Effector CD4-positive, alpha-beta T cell (primary cell): Measurements from ENCODE around the gene TBPL1.

Experiments used
- DNase-seq: peaks from one replicate; pipeline ENCODE4 v3.0.0-alpha.2; 2020

TBPL1 gene

DNA sequence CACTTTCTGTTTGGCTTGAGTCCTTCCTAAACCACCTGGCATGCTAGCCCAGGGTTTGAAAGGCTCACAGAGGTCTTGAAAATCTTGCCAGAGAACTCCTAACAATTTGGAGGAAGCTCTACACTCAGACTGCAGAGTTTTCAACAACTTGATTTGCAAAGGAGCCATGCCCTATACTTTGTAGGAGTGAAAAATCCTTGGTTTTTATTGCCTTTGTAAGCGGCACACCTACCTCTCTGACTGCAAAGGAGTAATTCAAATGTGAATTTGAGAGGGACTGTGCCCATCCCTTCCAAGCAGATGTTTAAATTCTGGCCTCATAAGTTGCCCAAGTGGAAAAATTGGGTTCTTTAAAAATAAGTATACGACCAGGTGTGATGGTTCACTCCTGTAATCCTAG is 58.0 kb downstream of the TBPL1 start:
- DNase-seq: no peak

DNA sequence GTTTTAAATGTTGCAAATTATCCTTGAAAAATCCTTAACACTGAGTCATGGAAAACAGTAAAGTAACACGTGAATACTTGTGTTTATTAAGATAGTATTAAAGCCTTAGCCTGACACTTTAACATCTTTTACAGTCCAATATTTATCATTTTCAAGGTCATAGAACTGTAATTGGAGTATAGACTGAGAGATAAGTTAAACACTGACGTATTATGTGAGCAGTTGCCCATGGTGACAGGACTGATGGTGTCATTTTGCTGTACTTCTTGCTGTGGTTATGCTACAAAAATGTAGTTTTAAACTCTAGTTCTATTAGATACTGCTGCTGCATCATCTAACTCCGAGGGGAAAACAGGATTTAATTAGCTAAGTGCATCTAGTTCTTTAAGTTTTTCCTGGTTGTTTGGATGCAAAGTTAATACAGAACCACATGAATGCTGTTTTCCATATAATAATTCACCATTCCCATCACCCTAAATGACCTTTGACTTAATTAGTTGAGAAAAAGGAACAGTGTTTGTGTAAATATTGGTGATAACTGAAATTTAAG is 61.6 kb downstream of the TBPL1 start:
- no peak for DNase-seq

DNA sequence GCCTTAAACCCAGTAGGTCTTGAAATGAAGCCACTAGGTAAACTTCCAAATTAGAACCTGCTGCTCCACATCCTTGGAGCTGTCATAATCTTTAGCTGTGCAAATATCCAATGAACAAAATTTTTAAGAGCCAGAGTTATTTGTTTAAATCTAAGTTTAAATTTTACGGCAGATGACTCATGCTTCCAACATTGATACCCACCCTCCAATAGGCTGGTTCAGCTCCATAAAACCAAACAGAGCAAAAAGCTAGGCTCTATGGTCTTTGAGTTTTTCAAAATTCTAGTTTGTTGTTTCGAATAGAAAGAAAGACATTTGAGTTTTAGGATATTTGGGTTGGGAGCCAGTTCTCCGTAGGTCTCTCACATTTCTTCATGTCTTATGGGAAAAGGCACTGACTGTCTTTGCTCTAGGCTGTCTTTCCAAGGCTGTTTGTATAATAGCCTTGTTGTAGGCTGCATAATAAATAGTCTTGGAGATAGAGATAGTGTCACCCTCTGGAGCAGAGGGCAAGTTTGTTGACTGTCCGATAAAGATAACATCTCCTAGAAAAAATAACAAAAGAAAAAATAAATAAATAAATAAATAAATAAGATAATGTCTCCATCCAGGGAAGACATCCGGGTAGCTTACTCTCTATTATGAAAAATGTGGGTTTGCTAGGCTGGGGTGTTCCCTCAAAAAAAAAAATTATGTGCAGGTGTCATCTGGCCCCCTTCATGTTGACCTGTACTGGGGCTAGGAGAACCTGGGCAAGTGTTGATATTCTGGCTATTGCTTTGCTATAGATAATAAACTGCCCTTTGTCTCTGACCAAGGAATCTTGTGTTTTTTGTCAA is 62.9 kb downstream of the TBPL1 start:
- no peak for DNase-seq

DNA sequence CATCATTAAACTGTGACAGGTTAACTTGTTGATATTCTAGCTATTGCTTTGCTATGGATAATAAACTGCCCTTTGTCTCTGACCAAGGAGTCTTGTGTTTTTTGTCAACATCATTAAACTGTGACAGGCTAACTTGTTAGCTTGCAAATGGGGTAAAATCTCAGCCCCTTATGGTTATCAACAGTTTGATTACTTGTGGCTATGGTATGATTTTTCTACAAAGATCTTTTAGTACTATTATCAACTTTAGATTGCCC is 63.5 kb downstream of the TBPL1 start:
- DNase-seq: no peak

DNA sequence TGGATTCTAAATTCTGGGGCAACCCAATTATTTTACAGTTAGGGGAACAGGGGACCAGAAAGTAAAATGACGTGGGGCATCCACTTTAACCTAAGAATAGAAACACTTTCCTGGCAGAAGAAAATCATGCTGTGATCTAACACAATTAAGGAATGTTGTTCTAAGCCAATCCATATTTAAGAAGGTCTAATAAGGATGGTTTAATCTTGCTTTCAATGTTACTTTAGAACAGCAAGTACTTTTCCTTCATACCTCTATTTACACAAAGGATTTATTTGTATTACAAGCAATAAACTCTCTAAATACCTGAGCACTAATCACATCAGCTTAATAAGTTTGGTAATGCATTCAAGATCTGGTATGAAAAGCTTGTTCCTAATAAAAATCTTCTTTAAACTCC is 67.0 kb downstream of the TBPL1 start:
- DNase-seq: no peak

DNA sequence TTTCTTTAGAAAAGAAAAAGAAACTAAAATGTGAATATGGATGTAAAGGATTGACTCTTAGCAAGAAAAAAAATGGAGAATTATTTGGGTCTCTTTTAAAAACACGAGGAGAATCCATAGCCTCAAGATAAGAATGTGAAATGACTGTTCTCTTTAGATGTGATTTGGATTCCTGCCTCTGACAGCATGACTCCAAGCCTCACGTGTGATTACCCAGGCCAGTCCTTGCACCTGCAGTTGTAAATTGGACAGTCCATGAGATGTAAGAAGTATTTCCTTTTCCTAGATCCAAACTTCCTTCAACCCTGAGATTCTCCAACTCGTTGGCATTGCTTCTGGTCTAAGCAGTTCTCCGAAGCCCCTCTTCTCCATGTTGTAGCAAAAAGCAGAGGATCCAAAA is 67.5 kb downstream of the TBPL1 start:
- DNase-seq: no peak

DNA sequence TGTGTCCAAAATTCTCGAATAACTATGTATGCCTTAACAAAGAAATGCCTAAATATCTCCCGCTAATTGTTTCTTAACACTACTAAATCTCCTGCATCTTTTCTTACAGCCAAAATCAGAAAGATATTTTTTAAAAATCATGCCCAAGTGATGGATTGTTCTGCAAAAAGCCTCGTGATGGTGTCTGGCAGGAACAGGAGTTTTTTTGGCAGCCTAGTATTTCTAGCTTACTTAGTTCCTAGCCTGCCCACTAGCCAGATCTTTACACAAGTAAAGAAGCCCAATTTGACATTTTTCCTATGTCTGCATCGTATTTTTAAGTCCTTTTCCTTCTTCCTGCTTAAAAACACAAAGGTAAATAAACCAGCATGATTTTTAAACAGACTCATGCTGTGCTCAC is 67.9 kb downstream of the TBPL1 start:
- no peak for DNase-seq

DNA sequence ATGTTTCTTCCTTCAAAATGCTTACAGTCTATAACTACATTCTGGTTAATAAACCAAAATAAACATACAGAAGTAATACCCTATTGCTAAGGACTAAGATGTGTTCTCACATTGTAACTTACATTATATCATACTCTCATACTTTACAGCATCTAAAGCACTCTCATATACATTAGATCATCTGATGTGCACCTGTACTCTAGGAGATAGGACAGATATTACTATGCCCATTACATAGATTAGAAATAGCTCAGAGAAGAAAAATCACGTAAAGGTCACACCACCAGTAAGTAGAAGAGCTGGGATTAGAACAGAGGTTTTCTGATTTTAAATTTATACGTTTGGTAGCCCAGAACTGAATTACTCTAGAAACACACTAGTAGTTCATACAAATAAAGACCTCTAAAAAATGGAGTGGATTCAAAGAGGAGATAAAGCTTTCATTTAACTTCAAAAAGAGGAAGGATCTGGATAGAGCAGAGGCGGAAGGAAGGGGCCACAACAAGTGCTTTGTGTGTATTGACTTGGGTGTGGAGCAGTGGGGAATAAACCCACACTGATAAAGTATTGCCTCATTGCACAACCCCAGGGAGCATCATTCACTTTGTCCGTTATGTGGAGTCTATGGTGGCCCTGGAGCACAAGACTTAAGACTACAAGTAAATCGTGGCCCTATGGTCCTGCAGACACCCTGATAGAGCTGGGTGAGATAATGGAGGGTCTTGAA is 68.5 kb downstream of the TBPL1 start:
- DNase-seq: no peak

DNA sequence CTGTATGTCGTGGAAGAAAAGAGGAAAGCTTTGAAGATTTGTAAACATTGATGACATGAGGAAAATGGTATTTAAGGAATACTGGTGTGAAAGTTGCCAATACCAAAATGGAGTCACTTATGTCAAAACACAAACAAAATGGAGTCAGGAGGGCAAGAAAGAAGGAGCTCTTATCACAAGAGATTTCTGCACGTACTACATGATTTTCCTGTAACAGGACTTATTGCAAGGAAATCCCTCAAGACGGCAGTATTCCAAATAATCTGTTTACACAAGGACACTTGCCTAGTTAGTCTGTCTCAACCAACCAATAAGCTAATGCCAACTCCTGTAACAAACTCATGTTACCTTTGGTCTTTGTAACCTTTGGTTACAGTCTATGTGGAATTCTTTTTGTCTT is 69.6 kb downstream of the TBPL1 start:
- no peak for DNase-seq

DNA sequence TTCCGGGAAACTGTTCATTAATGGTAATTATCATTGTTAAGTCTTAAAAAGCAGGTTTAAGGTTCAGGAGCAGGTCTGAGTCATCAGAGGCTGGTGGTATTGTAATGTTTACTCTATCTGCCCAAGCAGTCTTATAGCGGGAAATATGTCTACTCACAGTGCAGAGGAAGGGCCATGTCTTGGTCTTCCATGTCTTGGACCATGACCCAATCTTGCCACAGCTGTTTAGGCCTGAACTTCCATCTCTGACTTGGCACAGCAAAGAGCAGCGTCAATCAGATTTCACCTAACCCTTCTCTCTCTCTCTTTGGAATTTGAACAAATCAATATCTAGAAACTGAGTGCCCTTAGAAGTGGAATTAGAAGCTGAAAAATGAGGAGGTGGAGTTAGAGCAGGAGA is 73.6 kb downstream of the TBPL1 start:
- no peak for DNase-seq

DNA sequence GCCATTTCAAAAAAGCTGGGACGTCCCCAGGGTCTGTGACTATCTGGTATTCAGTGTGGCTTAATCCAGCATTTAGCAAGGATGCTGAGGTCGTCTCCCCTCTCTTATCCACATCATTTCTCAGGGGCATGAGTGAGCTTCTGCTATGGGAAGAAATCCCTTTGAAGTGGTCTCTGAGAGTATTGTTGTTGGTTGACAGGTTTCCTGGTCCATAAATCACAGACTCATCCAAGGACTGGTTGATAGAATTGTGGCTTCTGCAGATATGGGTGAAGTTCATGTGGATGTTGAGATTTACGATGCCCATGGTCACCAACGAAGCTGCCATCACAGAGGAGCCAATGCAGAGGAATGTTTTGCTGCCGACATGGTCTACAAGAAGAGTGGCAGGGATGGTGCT is 75.4 kb downstream of the TBPL1 start:
- no peak for DNase-seq

DNA sequence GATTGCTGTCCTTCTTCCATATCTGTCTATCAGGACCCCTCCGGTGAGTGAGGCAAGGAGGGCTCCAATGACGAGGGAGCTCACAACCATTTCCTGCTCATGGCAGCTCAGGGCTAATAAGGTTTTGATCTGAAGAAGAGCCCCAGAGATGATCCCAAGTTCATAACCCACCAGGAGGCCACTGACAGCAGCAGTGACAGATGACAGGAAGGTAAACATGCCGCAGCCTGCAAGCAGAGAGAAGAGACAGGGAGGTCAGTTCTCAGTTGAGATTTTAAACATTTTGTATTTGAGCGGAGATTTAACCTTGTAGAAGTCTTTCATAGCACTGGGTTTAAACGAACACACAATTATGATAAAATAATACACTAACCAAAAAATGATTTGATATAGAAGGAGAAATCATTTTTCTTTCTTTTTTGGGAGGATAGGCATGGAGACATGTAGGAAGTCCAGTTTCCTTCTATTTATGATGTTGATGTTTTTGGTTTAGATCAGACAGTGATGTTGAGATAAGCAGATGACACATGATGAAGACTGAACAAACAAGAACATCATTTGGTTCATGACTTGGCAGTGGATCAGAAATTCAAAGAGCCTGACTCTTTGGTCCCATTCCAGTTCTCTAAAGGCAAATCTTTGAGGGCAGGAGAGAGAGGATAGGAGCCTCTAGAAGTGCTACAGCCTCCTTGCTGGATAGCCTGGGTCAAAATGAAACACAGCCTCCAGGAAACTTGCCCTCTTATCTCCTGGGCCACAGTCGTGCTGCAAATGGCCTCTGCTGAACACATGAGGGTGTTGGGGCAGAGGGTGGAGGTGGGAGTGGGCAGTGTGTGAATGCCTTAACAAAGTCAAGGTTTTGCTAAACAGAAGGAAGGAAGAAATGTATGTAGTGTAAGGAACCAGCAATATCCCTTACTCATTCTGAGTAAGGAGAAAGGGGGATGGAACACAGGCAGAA is 76.8 kb downstream of the TBPL1 start:
- DNase-seq: no peak

DNA sequence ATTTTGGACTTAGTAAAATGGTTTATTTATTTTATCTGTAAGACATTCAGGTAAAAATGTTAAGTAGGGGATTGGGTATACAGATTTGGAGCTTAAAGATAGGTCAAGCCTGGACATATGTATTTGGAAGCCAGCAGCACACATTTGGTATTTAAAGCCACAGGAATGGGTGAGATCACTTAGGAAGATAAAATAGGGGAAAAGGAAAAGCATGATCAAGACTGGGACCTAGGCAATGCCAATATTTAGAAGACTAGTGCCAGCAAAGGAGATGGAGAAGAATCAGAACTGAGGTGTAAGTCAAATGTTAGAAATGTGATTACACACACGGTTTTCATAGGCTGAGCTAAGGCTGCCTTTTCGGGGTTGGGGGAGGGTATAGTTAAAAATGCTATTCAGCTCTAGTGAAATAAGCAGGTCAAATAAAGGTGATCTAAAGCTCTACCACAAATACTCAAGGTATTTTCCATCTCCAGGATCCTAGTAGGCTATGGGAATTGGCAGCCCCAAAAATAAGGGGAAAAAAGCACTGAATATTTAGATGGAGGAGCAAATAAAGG is 78.8 kb downstream of the TBPL1 start:
- DNase-seq: no peak

DNA sequence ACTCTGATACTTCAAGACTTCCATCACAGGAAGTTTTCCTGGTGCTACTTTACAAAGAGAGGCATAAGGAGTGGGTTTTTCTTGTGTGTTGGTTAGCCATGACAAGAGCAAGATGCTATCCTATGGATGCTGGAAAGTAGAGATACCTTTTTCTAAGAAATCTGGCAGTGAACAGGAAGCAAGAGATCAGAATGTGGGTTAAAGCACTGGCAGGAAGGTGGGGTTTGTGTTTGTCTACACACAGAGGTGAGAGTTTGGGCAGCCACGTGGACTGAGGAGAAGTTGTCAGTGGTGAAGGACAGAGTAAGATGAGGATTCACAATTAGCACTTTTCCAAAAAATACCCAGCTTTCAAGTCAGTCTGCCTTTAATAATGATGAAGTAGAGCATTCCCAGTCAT is 81.5 kb downstream of the TBPL1 start:
- DNase-seq: no peak

DNA sequence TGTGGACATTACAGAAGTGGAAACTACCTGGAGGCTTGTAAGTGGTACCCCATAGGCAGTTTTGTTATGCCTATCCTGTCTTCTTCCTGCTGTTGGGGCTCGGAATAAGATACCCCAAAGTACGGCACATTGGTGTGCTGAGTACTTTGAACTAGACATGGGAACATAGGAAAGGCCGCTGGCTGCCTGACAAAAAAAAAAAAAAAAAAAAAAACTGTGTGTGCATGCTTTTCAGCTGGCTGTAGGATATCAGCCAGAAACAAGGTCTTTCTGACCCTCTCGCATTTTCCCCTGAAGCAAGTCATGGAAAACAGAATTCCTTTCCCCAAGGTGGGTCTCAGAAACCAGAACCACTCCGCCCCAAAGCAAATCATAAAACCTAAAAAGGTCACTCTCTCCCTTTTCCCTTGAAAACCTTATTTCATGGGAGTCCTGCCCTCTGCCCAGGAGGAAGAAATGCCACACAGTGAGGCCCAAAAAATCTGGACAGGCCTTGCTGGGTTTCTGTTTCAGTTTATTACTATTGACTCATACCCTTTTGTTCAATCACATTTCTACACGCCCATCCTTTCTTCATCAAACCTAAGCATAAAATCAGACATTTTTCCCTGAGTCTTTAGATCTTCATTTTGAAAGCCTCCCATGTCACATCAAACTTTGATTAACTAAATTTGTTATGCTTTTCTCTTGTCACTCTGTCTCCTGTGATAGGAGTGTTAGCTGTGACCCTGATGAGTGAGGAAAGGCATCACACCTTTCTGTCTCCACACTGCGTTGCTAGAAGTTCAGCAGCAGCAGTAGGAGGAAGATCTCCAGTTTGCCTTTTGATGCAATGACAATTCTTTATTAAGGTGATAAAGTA is 82.2 kb downstream of the TBPL1 start:
- DNase-seq: no peak

DNA sequence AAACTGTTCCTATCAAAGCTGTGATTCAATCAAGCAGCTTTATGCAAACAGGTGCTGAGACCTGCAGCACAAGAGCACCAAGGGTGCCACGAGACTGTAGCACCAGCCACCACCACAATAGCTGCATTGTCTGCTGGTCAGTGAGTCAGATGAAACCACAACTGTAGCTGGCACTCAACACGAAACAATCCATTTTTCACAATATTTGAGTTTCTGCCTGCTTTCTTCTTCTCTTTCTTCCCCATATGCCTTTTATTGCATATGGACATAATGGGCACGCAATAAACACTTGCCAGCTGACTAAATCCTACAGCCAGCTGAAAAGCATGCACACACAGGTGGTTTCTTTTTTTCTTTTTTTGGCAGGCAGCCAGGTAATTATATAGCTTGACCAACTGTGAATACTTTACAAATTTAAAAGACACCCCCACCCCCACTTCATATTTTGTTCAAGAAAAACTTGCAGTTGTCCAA is 82.8 kb downstream of the TBPL1 start:
- DNase-seq: no peak

DNA sequence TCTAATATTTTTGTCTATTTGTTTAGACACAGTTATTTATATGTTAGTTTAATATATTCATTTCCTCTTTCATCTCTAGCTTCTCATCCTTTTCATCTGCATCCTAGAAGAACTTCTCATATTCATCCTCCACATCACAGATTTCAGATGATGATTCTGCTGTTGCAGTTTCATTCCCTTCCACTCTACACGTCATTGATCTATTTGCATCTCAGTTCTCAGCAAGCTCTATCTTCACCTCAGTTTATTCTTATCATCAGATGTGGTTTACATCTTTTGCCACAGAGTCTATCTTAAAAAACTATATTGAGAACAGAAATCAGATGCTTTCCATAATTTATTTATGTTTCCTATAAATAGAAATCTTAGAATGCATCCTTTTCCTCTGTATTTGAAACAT is 86.1 kb downstream of the TBPL1 start:
- no peak for DNase-seq
